ENCODE data around the gene TKTL1.

TKTL1 gene

GRCh38 chrX:154359362-154360154 is 64.0 kb downstream of the TKTL1 start:
- no peak for DNase-seq (ENCODE audit: low read depth in 1 of 2, low spot score in 1 of 2)

GRCh38 chrX:154360155-154360713 is 64.6 kb downstream of the TKTL1 start:
- no peak for DNase-seq (ENCODE audit: low read depth in 1 of 2, low spot score in 1 of 2)

- DNase-seq (ENCODE audit: low read depth in 1 of 2, low spot score in 1 of 2), result no peak
Measured at GRCh38 chrX:154362085-154362742, 66.6 kb downstream of the TKTL1 start.

GRCh38 chrX:154363706-154364439 is 68.3 kb downstream of the TKTL1 start:
- DNase-seq (ENCODE audit: low read depth in 1 of 2, low spot score in 1 of 2), result no peak

GRCh38 chrX:154365052-154365600 is 69.5 kb downstream of the TKTL1 start:
- no peak for DNase-seq (ENCODE audit: low read depth in 1 of 2, low spot score in 1 of 2)

- DNase-seq (ENCODE audit: low read depth in 1 of 2, low spot score in 1 of 2), result no peak
Measured at GRCh38 chrX:154365997-154366665, 70.5 kb downstream of the TKTL1 start.

GRCh38 chrX:154366666-154367055 is 71.1 kb downstream of the TKTL1 start:
- DNase-seq (ENCODE audit: low read depth in 1 of 2, low spot score in 1 of 2), result no peak

GRCh38 chrX:154367474-154368308 is 72.1 kb downstream of the TKTL1 start:
- no peak for DNase-seq (ENCODE audit: low read depth in 1 of 2, low spot score in 1 of 2)

- peak; percentile 78 to 88 for DNase-seq (ENCODE audit: low read depth in 1 of 2, low spot score in 1 of 2)
Measured at GRCh38 chrX:154368630-154369448, 73.2 kb downstream of the TKTL1 start.

- DNase-seq (ENCODE audit: low read depth in 1 of 2, low spot score in 1 of 2), result peak; percentile 41 to 56
Measured at GRCh38 chrX:154369449-154370299, 74.1 kb downstream of the TKTL1 start.

- DNase-seq (ENCODE audit: low read depth in 1 of 2, low spot score in 1 of 2), result no peak
Measured at GRCh38 chrX:154370300-154371016, 74.9 kb downstream of the TKTL1 start.

- DNase-seq (ENCODE audit: low read depth in 1 of 2, low spot score in 1 of 2), result peak; percentile 82 to 87
Measured at GRCh38 chrX:154371017-154371788, 75.6 kb downstream of the TKTL1 start.

- no peak for DNase-seq (ENCODE audit: low read depth in 1 of 2, low spot score in 1 of 2)
Measured at GRCh38 chrX:154371789-154372300, 76.2 kb downstream of the TKTL1 start.

- no peak for DNase-seq (ENCODE audit: low read depth in 1 of 2, low spot score in 1 of 2)
Measured at GRCh38 chrX:154372612-154373022, 77.0 kb downstream of the TKTL1 start.

GRCh38 chrX:154373340-154374306 is 78.0 kb downstream of the TKTL1 start:
- DNase-seq (ENCODE audit: low read depth in 1 of 2, low spot score in 1 of 2), result no peak

Data from activated T-helper 1 cell treated with anti-CD3 and anti-CD28 coated beads, Interleukin-2, amount 50 U/mL, for 16 hours (primary cell).